Measurements from ENCODE around the gene KRT12. TPM values are rescaled to one million over a fixed set of nuclear protein-coding genes. Genes with fewer than 3 reads are reported as not detected.

KRT12 gene
- total and polyA plus RNA-seq, 2 donors from 2014 or later: not detected

DNA sequence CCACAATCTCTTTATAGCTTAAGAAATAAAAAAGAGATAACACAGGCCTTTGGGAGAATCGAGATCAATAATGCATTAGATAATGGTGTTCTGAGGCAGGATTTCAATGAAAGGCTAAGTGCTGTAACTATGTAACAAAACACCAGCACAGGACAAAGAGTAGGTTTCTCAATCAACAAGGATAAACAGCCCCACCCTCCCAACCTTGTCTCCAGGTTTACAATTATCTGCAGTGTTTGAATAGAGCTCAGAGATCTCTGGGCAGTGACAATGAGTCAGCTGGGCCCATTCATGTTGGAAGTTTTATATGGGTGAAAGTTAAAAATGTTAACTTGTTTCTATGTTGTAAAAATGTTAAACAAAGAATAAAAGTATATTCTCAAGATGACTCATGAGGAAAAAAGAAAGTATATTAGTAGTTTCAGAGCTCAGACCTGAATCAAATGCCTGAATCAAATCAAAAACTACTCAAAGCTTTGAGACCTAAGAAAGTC is 35.0 kb upstream of the KRT12 start:
- intact Hi-C loops (cut with DNase I): loop anchor here (10.0 kb wide), 1 partner anchor 743 kb away; no protein-coding TSS in a partner anchor
- DNase-seq (no peak), FAIRE-seq (no peak)
- H3K4me3 ChIP-seq (ENCODE audit: low read length in 3 of 3): no peak overlapping the region
- H3K9ac ChIP-seq (ENCODE audit: low read length in 3 of 3): no peak overlapping the region
- no peaks in the 10 kb centered on the region for H3K36me3 ChIP-seq (ENCODE audit: control insufficient read depth in 2 of 3, insufficient read depth in 3 of 3, low read length in 3 of 3)
- TF ChIP-seq, protein P1, sequence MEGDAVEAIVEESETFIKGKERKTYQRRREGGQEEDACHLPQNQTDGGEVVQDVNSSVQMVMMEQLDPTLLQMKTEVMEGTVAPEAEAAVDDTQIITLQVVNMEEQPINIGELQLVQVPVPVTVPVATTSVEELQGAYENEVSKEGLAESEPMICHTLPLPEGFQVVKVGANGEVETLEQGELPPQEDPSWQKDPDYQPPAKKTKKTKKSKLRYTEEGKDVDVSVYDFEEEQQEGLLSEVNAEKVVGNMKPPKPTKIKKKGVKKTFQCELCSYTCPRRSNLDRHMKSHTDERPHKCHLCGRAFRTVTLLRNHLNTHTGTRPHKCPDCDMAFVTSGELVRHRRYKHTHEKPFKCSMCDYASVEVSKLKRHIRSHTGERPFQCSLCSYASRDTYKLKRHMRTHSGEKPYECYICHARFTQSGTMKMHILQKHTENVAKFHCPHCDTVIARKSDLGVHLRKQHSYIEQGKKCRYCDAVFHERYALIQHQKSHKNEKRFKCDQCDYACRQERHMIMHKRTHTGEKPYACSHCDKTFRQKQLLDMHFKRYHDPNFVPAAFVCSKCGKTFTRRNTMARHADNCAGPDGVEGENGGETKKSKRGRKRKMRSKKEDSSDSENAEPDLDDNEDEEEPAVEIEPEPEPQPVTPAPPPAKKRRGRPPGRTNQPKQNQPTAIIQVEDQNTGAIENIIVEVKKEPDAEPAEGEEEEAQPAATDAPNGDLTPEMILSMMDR (IDR thresholded peaks at IDR 0.05; ENCODE audit: borderline replicate concordance, extremely low read depth, insufficient read depth): no peak
- H3K27ac ChIP-seq (ENCODE audit: low read depth in 2 of 2, low read length in 2 of 2): peak overlapping the region in 1 of 2 donors; percentile 48
- no peaks in the 10 kb centered on the region for H3K9me3 ChIP-seq (ENCODE audit: control insufficient read depth in 2 of 3, insufficient read depth in 1 of 3, low read length in 3 of 3)
- no peaks in the 10 kb centered on the region for H3K4me1 ChIP-seq (ENCODE audit: control insufficient read depth in 2 of 3, insufficient read depth in 2 of 3, low read depth in 1 of 3, low read length in 3 of 3)
- H3K27me3 ChIP-seq (ENCODE audit: control insufficient read depth, insufficient read depth, low read length): no peaks in the 10 kb centered on the region

DNA sequence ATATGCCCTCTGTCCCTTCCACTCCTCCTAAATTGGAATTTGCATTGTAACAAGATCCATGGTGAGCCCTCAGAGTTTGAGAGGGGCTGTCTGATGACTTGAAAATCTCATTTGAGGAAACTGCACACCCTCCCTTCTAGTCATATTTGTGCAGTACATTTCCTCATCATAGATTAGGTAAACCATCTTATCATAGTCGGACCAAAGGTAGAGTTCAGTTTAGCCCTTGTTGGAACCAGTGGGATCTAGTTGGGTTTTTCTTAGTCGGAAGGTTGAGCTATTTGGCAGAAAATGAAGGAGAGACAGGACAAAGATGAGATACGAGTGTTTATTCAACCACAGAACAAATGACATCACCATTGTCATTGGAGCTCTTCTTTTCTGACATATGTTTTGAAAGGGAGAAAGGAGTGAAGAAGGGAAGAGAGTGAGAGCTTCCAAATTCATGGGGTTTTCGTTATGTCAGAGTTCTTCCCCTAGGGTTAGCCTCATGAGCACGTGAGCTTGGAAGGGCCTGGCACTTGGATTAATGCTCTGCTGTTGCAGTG is 33.9 kb upstream of the KRT12 start:
- intact Hi-C loops (cut with DNase I): loop anchor here (10.0 kb wide), 1 partner anchor 744 kb away; no protein-coding TSS in a partner anchor
- no peak for FAIRE-seq

DNA sequence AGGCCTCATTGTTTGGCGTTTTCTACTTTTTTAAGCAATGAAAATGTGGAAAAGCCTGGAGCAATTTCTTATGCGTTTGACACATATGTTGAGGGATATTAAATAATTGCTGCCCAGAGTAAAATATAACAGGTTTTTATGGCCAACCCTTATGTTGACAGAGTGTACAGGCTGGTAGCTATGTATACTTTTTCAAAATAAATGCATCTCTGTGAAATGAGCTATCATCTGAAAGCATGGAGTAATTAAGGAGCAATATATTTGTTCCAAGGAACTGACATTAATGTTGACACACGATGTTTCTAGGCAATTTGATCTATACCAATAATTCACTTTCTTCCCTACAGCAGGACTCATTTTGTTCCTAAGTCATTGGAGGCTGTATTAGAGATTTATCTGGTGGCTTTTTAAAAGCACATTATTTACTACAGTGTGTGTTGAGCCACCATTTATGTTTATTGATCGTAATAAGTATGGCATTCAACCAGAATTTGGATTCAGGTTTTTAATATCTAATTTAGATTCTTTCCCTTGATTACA is 30.0 kb upstream of the KRT12 start:
- no peak for DNase-seq
- Histone ChIP-seq H3K27me3 (ENCODE audit: control insufficient read depth, insufficient read depth, low read length) (no peaks in the 10 kb centered on the region), H3K36me3 (ENCODE audit: control insufficient read depth in 2 of 3, insufficient read depth in 3 of 3, low read length in 3 of 3) (no peaks in the 10 kb centered on the region), H3K9me3 (ENCODE audit: control insufficient read depth in 2 of 3, insufficient read depth in 1 of 3, low read length in 3 of 3) (no peaks in the 10 kb centered on the region), H3K4me1 (ENCODE audit: control insufficient read depth in 2 of 3, insufficient read depth in 2 of 3, low read depth in 1 of 3, low read length in 3 of 3) (no peaks in the 10 kb centered on the region), H3K9ac (ENCODE audit: low read length in 3 of 3) (no peak overlapping the region), H3K27ac (ENCODE audit: low read depth in 2 of 2, low read length in 2 of 2) (no peak overlapping the region), H3K4me3 (ENCODE audit: low read length in 3 of 3) (no peak overlapping the region)
- TF ChIP-seq, protein P1 (IDR thresholded peaks at IDR 0.05; ENCODE audit: borderline replicate concordance, extremely low read depth, insufficient read depth): no peak
- intact Hi-C loops (cut with DNase I): no loop called here
- FAIRE-seq: no peak

More for the DNA sequence above, 33.9 kb upstream of the KRT12 start:
- no peak for DNase-seq
- H3K36me3 ChIP-seq (ENCODE audit: control insufficient read depth in 2 of 3, insufficient read depth in 3 of 3, low read length in 3 of 3): no peaks in the 10 kb centered on the region
- no peaks in the 10 kb centered on the region for H3K27me3 ChIP-seq (ENCODE audit: control insufficient read depth, insufficient read depth, low read length)
- H3K9me3 ChIP-seq (ENCODE audit: control insufficient read depth in 2 of 3, insufficient read depth in 1 of 3, low read length in 3 of 3): no peaks in the 10 kb centered on the region
- no peak overlapping the region for H3K27ac ChIP-seq (ENCODE audit: low read depth in 2 of 2, low read length in 2 of 2)
- no peaks in the 10 kb centered on the region for H3K4me1 ChIP-seq (ENCODE audit: control insufficient read depth in 2 of 3, insufficient read depth in 2 of 3, low read depth in 1 of 3, low read length in 3 of 3)
- TF ChIP-seq, protein P1 (IDR thresholded peaks at IDR 0.05; ENCODE audit: borderline replicate concordance, extremely low read depth, insufficient read depth): no peak
- H3K4me3 ChIP-seq (ENCODE audit: low read length in 3 of 3): no peak overlapping the region
- H3K9ac ChIP-seq (ENCODE audit: low read length in 3 of 3): no peak overlapping the region
